GM19023 (cell line): ENCODE results near the gene UBE2L5.
A peak's percentile ranks its signal among the peaks of the same experiment; 100 is the strongest.

Experiments
- ATAC-seq: cut with Tn5 transposase; IDR thresholded peaks from one replicate; pipeline ENCODE4 v1.9.1; 2021; ENCODE audit warnings: mild to moderate bottlenecking, moderate library complexity; ENCODE audit not compliant: unreplicated experiment

UBE2L5 gene

GRCh38 chr13:30404207-30404606, 18.1 kb upstream of the UBE2L5 start:
- no peak for ATAC-seq

DNA sequence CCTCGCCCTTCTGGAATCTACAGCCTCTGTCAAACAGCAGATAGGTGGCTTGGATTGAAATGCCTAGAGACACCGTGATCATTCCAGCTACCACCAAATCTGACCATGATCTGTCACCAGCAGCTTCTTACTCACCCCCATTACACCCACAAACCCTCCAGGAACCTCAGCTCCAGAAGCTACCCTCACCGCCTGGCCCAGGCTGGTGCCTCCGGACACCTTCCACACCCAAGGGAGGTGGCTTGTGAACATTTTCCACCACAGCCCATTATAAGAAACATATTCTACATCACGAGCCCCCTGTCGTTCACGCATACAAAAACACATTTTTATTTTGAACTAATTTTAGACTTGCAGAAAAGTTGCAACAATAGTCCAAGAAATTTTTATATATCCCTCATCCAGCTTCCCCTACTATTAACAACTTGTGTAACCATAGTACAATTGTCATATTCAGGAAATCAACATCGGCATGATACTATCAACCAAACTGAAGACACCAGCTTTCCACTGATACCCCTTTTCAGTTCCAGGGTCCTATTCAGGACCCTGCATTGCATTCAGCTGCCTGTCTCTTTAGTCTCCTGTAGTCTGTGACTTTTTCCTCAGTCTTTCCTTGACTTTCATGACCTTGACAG, 15.4 kb upstream of the UBE2L5 start:
- no peak for ATAC-seq

DNA sequence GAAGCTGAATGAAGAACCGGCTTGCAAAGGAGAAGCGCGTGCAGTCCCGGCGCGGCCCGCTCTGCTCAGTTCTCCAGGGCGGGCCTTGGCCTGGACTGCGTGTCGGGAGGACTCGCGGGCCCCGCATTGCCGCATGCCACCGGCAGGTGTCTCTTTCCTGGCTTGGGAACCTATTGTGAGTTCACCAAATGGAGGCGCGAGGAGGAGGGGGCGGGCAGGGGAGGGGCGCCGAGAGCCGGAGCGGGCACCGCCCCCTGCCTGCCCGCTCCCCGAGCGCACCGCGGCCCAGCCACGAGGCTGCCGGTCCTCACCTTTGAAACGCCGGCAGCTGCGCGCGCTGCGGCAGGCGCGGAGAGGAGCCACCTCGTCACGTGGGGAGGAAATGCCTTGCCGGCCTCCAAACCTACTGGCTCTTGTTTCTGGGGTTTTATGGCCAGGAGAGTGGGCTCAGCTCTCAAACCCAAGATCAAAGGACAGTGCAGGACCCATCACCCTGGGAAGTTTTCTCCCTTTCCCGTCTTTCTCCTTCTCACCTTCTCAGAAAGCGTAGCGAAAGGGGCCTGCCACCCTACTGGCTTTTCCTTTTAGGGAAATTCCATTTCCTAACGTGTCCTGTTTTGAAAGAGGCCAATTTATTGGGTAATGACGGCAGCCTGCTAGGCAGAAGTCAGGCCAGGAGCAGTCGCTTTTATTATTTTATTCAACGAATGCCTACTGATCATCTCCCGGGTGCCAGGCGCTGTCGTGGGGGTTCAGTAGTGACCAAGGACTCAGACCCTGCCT, 13.8 kb upstream of the UBE2L5 start:
- ATAC-seq: peak; percentile 89

GRCh38 chr13:30409886-30410704, 12.2 kb upstream of the UBE2L5 start:
- ATAC-seq: no peak

- ATAC-seq: no peak
Measured at GRCh38 chr13:30410705-30411125, 11.6 kb upstream of the UBE2L5 start.

GRCh38 chr13:30412346-30412745, 9.9 kb upstream of the UBE2L5 start:
- ATAC-seq: no peak

DNA sequence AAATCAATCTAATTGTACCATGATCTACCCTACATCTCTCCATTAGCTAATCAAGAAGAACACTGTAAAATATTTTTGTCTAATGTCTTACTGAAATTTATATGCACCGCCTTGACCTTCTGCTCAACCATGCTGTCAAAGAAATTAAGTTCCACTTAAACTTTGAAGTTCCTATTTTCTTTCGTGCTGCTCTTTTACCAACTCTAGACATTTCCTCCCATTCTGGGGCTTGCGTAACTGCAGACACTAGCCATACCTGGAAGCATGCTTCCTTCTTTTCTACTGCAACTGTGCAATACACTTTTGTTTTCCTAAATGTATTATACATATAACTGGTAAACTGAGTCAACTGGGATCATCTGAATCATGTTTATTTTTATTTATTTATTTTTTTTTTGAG, 8.5 kb upstream of the UBE2L5 start:
- ATAC-seq: no peak

GRCh38 chr13:30415430-30416030, 6.8 kb upstream of the UBE2L5 start:
- peak; percentile 80 for ATAC-seq

- no peak for ATAC-seq
Measured at GRCh38 chr13:30416471-30416870, 5.8 kb upstream of the UBE2L5 start.

DNA sequence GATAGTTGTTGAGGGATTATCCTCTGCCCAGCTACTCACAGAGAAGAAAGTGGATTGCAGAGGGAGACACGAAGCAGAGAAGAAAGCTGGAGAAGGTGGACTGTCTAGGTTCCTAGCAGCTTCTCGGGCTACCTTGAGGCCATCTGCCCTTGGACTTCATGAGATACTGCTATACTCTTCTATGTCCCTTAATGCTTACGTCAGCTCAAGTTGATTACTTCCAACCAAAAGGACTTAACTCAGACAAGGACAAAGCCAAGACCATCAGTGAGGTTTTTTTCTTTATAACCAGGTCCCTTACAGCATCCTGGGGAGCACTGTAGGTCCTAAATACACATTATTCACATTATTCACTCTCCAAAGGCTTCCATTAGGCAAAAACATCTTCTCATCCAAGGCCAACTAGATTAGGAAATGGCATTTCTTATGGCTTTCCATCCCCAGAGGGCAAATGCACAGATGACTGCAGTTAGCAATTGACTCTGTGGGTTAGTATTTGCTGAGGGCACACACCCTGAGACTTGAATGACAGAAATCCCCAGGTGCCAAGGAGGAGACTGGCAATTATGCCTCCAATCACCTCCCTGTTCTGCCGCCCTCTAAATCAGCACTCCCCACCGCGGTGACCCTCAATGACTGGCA, 4.1 kb upstream of the UBE2L5 start:
- ATAC-seq: no peak

DNA sequence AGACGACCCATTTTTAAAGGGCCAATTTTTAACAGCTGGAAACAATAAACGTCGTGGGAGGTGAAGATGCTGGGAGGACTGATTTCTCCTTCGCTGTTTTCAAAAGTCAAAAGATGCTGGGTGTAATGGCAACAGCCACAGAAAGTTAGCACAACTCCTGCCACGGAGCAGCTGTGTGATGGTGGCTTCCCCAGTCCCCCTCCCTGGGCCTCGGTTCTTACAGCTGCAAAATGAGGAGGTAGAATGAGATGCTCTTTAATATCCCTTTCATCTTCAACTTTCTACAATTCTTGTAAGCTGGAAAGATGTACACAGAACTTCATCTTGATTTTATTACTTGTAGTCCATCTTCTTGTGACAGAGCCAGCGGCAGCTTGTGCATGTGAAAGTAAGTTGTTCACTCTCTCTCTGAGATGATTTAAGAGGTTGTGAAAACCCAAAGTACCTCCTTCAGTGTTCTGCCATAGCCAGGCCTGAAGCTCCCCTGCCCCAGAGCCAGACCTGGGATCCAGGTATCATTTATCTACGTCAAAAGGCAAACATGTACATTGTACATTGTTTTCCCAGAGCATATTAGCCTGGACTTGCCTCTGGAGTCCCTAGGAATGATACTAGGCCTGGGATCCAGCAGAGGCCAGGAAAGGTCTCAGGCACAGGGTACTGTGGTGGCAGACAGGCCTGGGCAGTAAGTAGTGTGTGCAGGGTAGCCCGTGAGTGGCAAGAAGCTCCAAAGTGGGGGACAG, 3.4 kb upstream of the UBE2L5 start:
- no peak for ATAC-seq

DNA sequence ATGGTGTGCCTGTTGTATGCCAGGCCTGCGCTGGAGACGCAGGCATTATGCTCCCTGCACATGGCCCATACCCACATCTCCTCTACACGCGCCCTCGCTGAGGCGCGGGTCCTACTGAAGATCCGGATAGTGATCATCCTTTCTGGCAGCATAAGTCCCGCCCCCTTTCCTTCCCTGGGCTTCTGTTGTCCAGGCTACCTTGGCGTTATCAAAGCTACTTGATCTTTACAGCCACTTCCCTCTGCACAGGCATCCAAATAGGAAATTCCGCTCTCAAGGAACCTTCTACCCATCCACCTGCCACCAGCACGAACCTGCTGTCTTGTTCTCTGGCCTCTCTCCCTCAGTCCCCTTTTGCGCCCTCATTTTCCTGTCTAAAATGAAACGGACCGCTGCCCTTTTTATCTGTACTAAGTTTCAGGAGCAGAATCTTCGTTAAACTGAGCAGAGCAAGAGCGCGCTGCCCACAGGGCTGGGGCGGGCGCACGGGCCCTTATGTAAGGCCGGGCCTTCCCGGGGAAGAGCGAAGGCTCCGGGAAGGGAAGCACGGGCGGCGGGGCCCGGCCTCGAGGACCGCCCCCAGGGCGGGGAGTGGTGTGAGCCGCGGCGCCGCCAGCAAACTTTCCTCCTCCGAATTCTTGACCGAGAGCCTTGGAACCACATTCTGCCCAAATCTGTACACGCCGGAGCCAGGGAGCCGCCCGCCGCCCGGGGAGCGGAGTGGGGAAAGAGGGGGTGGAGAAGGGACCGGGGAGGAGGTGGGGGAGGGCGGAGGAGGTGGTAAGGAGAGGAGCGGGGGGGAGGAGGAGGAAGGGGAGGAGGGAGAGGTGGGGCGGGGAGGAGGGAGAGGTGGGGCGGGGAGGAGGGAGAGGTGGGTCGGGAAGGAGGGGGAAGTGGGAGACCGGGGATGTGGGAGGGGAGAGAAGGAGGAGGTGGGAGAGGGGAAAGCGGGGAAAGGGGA, 920 bp upstream of the UBE2L5 start:
- no peak for ATAC-seq

GRCh38 chr13:30423891-30424290, 1.6 kb downstream of the UBE2L5 start:
- ATAC-seq: no peak

DNA sequence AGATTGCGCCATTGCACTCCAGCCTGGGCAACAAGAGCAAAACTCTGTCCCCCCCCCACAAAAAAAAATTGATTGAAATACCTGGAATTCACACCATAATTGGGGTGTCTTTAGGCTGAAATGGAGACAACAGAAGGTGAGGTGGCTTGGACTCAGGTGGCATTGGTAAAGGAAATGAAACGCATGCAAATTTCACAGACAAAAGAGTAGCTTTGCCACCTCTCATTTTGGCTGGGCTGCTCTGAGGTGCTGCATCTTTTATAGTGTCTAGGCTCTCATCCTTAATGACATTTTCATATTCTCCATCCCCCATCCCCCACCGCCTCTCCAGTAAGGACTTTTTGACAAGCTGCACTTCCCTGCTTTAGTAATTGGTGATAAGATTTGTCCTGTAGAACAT, 6.9 kb downstream of the UBE2L5 start:
- ATAC-seq: no peak

DNA sequence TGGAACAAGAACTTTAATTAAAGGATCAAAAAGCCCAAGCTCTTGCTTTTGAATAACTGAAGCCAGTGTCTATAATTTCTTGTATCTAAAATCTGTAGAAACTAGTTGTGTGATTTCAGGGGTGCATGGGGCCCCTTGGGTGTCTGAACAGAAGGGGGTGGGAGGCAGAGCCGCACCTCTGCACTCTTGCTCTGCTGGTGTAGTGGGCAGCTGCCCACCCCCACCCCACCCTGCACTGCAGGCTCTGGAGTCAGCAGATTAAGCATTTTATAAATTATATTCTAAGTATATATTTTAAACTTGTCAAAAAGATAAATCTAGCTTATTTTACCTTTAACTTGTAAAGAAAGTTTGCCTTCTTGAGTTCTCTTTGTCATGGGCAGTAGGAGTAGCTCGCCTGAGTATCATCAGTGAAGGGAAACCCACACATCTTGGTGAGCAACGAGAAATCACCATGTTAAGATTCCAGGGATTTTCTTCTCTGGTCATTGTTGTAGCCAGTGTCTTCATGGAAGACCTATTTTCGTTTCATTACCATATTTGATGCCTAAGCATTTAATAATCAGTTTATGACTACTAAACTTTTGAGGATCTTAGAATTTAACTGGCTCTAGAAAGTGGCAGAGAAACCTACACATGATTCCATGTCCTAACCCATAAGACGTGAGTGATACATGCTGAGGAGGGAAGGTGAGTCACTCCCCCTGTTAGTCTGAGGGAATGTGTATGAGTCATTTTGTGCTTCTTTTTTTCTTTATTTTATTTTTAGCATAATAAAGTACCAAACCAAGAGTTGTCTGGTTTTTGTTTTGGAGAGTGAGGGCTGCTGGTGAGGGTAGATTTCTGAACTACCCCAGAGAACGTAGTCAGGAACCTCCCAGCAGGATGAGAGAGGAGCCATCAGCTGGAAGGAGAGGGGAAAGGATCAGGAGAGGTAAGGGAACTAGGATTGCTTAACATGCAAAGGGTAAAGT, 7.7 kb downstream of the UBE2L5 start:
- peak; percentile 59 for ATAC-seq

DNA sequence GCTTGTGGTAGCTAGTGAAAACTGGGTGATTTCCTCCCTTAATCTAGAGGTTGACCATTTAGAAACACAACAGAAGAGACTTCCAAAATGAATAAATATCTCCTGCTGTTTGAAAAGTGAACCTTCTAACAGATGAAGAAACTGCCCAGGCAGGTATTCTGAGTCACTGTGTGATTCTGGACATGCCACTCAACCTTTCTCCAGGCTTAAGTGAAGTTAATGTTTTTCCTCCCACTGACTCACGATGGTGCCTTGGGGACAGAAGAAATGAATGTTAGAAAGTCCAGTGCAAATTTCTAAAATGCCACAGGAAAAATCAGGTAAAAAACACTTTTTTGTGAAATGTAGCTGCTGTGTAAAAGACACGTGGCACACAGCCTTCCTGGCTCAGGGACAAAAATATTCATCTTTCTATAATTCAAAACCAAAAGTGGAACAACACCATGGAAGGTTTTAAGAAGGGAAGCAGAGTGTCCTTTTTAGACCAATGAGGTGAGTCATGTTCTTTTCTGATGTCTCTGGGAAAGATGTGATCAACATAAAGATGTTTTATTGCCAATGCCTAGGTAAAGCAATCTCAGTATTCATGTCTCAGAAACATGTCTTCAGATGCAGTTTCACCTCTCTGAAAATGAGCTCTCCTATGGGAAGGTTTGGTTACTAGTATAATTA, 9.1 kb downstream of the UBE2L5 start:
- ATAC-seq: no peak

GRCh38 chr13:30435911-30436451, 13.7 kb downstream of the UBE2L5 start:
- ATAC-seq: no peak
